Measurements from ENCODE around the gene WNT1.

WNT1 gene

DNA sequence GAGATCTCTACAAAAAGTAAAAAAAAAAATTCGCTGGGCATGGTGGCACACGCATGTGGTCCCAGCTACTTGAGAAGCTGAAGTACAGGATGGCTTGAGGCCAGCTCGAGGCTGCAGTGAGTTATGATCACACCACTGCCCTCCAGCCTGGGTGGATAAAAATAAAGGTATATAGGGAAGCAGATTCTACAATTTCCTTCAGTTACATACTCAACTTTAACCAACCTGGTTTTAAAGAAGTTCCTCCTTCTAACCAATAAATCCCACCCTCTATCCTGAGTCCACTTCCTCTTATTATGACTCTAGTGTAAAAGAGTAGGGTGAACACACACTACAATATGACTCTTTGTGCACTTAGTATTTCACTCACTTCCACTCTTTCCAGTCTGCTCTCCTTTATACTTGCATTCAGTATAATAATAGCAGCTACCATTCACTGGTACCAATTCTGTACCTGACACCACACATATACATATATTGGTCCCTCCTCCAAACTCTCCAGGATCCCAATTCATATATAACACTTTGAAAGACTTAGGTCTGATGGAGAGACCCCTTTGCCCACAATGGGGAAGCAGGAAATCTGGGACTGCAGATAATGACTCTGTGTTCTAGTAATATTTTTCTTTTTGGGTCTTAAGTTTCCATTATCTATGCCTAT, 23.2 kb upstream of the WNT1 start:
- Histone ChIP-seq H3K4me1 (ENCODE audit: insufficient read depth, low read length, poor library complexity, severe bottlenecking) (peaks cover 38% of the 10 kb centered on the region), H4K20me1 (ENCODE audit: insufficient read depth, low read length, poor library complexity, severe bottlenecking) (peaks cover 44% of the 10 kb centered on the region), H3F3A (ENCODE audit: low read depth) (no peaks in the 10 kb centered on the region), H3K9ac (ENCODE audit: low read depth, low read length, poor library complexity, severe bottlenecking) (peak overlapping the region; percentile 93), H3K27me3 (ENCODE audit: insufficient read depth, low read length, poor library complexity, severe bottlenecking) (no peaks in the 10 kb centered on the region), H3K79me2 (ENCODE audit: insufficient read depth, low read length) (peaks cover 67% of the 10 kb centered on the region), H3K4me2 (ENCODE audit: low read depth, low read length, poor library complexity, severe bottlenecking) (peak overlapping the region; percentile 91), H3K9me3 (ENCODE audit: insufficient read depth, low read depth, low read length) (no peaks in the 10 kb centered on the region), H2AFZ (ENCODE audit: low read length) (no peak overlapping the region), H3K9me2 (replicated peaks; ENCODE audit: low read depth, low read length) (no peaks in the 10 kb centered on the region), H3K36me3 (ENCODE audit: insufficient read depth, low read length) (no peaks in the 10 kb centered on the region), H3K4me3 (ENCODE audit: low read length, poor library complexity, severe bottlenecking) (peak overlapping the region; percentile 93)
- TF ChIP-seq EZH2phosphoT487 (IDR thresholded peaks at IDR 0.05; ENCODE audit: borderline replicate concordance), result no peak
- TF ChIP-seq, protein P1, sequence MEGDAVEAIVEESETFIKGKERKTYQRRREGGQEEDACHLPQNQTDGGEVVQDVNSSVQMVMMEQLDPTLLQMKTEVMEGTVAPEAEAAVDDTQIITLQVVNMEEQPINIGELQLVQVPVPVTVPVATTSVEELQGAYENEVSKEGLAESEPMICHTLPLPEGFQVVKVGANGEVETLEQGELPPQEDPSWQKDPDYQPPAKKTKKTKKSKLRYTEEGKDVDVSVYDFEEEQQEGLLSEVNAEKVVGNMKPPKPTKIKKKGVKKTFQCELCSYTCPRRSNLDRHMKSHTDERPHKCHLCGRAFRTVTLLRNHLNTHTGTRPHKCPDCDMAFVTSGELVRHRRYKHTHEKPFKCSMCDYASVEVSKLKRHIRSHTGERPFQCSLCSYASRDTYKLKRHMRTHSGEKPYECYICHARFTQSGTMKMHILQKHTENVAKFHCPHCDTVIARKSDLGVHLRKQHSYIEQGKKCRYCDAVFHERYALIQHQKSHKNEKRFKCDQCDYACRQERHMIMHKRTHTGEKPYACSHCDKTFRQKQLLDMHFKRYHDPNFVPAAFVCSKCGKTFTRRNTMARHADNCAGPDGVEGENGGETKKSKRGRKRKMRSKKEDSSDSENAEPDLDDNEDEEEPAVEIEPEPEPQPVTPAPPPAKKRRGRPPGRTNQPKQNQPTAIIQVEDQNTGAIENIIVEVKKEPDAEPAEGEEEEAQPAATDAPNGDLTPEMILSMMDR (conservative IDR thresholded peaks at IDR 0.05; ENCODE audit: low read length), result no peak

DNA sequence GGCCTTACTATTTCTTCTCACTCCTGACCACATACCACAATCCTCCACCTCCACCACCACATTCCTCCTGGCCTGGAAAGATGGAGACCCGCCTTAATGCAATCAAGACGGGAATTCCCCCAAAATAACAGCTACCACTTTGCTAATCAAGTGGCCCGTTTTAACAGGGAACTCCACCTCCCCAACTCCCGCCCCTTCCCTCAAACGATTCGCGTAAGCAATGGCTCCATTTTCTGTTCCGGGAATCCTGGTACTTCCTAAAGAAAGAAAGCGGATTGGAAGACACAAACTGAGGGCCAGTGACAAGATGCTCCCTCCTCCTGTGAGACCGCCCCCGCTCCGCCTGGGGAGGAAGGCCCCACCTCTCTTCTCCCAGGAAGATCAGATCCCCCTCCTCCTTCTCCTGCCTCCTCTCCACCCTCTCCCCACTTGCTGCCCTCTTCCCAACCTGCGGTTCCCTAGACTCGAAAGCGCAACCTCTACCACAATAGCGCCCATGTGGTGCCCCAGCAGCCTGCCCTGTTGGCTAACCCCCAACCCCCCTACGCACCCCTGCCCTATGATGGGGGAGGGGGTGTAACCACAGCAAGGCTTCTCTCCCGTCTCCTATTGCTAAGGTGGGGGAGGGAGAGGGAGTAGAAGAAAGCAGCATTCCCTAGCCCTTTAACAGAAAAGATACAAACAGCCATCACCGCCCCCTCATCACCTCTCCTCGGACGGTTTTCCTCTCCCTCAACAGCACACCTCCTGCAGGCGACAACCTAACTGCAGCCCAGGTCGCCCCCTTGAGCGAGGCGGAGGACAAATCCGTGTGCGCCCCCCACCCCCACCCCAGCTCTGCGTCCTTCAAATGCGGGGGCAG, 21.6 kb upstream of the WNT1 start:
- no peak for TF ChIP-seq EZH2phosphoT487 (IDR thresholded peaks at IDR 0.05; ENCODE audit: borderline replicate concordance)
- TF ChIP-seq, protein P1 (conservative IDR thresholded peaks at IDR 0.05; ENCODE audit: low read length), result peak; percentile 46
- peaks cover 38% of the 10 kb centered on the region for H3K4me1 ChIP-seq (ENCODE audit: insufficient read depth, low read length, poor library complexity, severe bottlenecking)
- H3K79me2 ChIP-seq (ENCODE audit: insufficient read depth, low read length), result peaks cover 54% of the 10 kb centered on the region
- H3F3A ChIP-seq (ENCODE audit: low read depth), result no peaks in the 10 kb centered on the region
- no peaks in the 10 kb centered on the region for H3K27me3 ChIP-seq (ENCODE audit: insufficient read depth, low read length, poor library complexity, severe bottlenecking)
- peak overlapping the region; percentile 87 for H2AFZ ChIP-seq (ENCODE audit: low read length)
- H4K20me1 ChIP-seq (ENCODE audit: insufficient read depth, low read length, poor library complexity, severe bottlenecking), result peaks cover 35% of the 10 kb centered on the region
- peak overlapping the region; percentile 93 for H3K4me3 ChIP-seq (ENCODE audit: low read length, poor library complexity, severe bottlenecking)
- H3K36me3 ChIP-seq (ENCODE audit: insufficient read depth, low read length), result no peaks in the 10 kb centered on the region
- no peaks in the 10 kb centered on the region for H3K9me3 ChIP-seq (ENCODE audit: insufficient read depth, low read depth, low read length)
- H3K9ac ChIP-seq (ENCODE audit: low read depth, low read length, poor library complexity, severe bottlenecking), result peak overlapping the region; percentile 93
- H3K4me2 ChIP-seq (ENCODE audit: low read depth, low read length, poor library complexity, severe bottlenecking), result peak overlapping the region; percentile 91
- no peaks in the 10 kb centered on the region for H3K9me2 ChIP-seq (replicated peaks; ENCODE audit: low read depth, low read length)

DNA sequence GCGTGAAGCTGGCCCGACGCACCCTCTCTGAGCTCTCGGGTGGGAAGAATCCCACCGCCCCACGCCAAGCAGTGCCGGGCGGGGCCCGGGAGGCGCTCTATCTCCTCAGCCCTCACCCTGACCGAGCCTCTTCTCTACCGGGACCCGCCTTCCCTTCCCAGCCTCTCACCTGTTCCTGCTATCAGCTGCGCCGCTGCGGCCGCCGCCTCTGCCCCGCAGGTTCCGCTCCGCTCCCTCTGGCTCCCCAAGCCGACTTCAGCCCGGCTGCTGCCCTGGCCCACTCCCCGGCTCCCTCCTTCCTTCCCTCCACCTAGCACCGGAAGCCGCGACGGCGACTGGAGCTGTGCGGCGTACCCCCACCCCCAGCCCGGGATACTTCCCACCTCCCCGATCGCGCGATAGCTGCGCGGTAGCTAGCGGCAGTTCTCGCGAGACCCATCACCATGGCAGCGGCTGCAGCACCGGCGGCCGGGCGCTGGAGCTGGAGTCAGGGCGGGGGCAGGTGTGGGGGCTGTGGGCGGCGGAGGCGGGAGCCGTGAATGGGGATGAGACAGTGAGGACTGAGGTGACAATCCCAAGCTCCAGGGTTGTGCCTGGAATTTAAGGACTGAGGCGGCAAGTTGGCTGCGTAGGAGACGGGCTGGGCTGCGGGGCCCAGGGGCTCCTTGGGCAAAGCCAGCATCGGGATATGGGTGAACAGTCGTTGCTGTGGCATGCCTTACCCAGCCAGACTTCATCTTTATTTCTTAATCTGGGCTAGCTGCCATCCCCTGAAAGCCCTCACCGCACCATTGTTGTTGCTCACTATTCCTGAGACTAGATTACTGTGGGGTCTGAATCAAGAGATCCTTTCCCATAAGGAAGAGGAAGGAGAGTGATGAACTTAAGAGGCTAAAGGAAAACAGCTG, 20.7 kb upstream of the WNT1 start, which contains the start of gene ARF3:
Gene ARF3 (minus strand): TSS at position 347 of the 908 bp plus-strand sequence. CDS start 16,392 bp downstream, outside the sequence.
- TF ChIP-seq, protein P1 (conservative IDR thresholded peaks at IDR 0.05; ENCODE audit: low read length), result no peak
- TF ChIP-seq EZH2phosphoT487 (IDR thresholded peaks at IDR 0.05; ENCODE audit: borderline replicate concordance), result no peak
- no peaks in the 10 kb centered on the region for H3K9me3 ChIP-seq (ENCODE audit: insufficient read depth, low read depth, low read length)
- peak within 1 kb of the TSS; percentile 91 for H3K4me2 ChIP-seq (ENCODE audit: low read depth, low read length, poor library complexity, severe bottlenecking)

More for the DNA sequence above, 20.7 kb upstream of the WNT1 start, which contains the start of gene ARF3:
- Histone ChIP-seq H2AFZ (ENCODE audit: low read length) (peak within 1 kb of the TSS; percentile 87), H3K79me2 (ENCODE audit: insufficient read depth, low read length) (peaks cover 48% of the 10 kb centered on the region), H3K4me3 (ENCODE audit: low read length, poor library complexity, severe bottlenecking) (peak within 1 kb of the TSS; percentile 93), H3K36me3 (ENCODE audit: insufficient read depth, low read length) (no peaks in the 10 kb centered on the region), H3K27me3 (ENCODE audit: insufficient read depth, low read length, poor library complexity, severe bottlenecking) (no peaks in the 10 kb centered on the region), H3K4me1 (ENCODE audit: insufficient read depth, low read length, poor library complexity, severe bottlenecking) (peaks cover 36% of the 10 kb centered on the region), H3F3A (ENCODE audit: low read depth) (no peaks in the 10 kb centered on the region), H3K9me2 (replicated peaks; ENCODE audit: low read depth, low read length) (no peaks in the 10 kb centered on the region), H3K9ac (ENCODE audit: low read depth, low read length, poor library complexity, severe bottlenecking) (peak within 1 kb of the TSS; percentile 93), H4K20me1 (ENCODE audit: insufficient read depth, low read length, poor library complexity, severe bottlenecking) (peaks cover 32% of the 10 kb centered on the region)

Measured in Loucy (cell line).